ENCODE measurements around the gene ATP11B.
"Not testable (repeated sequence)": the region's sequence is repeated elsewhere in the genome, so short reads cannot be mapped to it uniquely, and the experiment has no call there.

Gene ATP11B

GRCh38 chr3:182818296-182818978 is 25.1 kb downstream of the ATP11B start:
- no peak for DNase-seq (ENCODE audit: low spot score)
- H3K27ac ChIP-seq: no peak overlapping the region
- TF ChIP-seq CTCF (conservative IDR thresholded peaks at IDR 0.05; ENCODE audit: low read depth): no peak
- CTCF ChIA-PET: interaction anchor here (1.0 kb wide), 1 partner anchor 11 kb away, joined by 3 read pairs; no protein-coding TSS in a partner anchor
- POLR2A ChIA-PET (ENCODE audit: low non-redundant PET): no interaction called here

- CTCF ChIA-PET: interaction anchor here (0.6 kb wide), 1 partner anchor 82 kb away, joined by 5 read pairs; no protein-coding TSS in a partner anchor
- POLR2A ChIA-PET (ENCODE audit: low non-redundant PET): no interaction called here
- no peak overlapping the region for H3K27ac ChIP-seq
- DNase-seq (ENCODE audit: low spot score): no peak
- TF ChIP-seq CTCF (conservative IDR thresholded peaks at IDR 0.05; ENCODE audit: low read depth): no peak
Measured at GRCh38 chr3:182821221-182821981, 28.1 kb downstream of the ATP11B start.

GRCh38 chr3:182822260-182822659 is 29.0 kb downstream of the ATP11B start:
- POLR2A ChIA-PET (ENCODE audit: low non-redundant PET); H3K27ac ChIP-seq; DNase-seq (ENCODE audit: low spot score): not testable (repeated sequence)
- CTCF ChIA-PET: interaction anchor here (0.6 kb wide), 1 partner anchor 1747 kb away, joined by 4 read pairs; no protein-coding TSS in a partner anchor

- no peak for TF ChIP-seq CTCF (conservative IDR thresholded peaks at IDR 0.05; ENCODE audit: low read depth)
- CTCF ChIA-PET: interaction anchor here (0.7 kb wide), 1 partner anchor 100 kb away, joined by 5 read pairs; no protein-coding TSS in a partner anchor
- no peak overlapping the region for H3K27ac ChIP-seq
- POLR2A ChIA-PET (ENCODE audit: low non-redundant PET): no interaction called here
- no peak for DNase-seq (ENCODE audit: low spot score)
Measured at GRCh38 chr3:182824957-182825356, 31.7 kb downstream of the ATP11B start.

- POLR2A ChIA-PET (ENCODE audit: low non-redundant PET): no interaction called here
- peak; percentile 55 for DNase-seq (ENCODE audit: low spot score)
- TF ChIP-seq CTCF (conservative IDR thresholded peaks at IDR 0.05; ENCODE audit: low read depth): no peak
- CTCF ChIA-PET: interaction anchor here (0.6 kb wide), 1 partner anchor 1103 kb away, joined by 3 read pairs; no protein-coding TSS in a partner anchor
- H3K27ac ChIP-seq: no peak overlapping the region
Measured at GRCh38 chr3:182829761-182830405, 36.6 kb downstream of the ATP11B start.

GRCh38 chr3:182837855-182838454 is 44.7 kb downstream of the ATP11B start:
- peak; percentile 16 for DNase-seq (ENCODE audit: low spot score)
- ChIA-PET POLR2A (ENCODE audit: low non-redundant PET) (no interaction called here), CTCF (interaction anchor here (0.6 to 1.5 kb wide), 5 partner anchors 13 to 1563 kb away, joined by 3 to 6 read pairs (median 4); no protein-coding TSS in a partner anchor)
- TF ChIP-seq CTCF (conservative IDR thresholded peaks at IDR 0.05; ENCODE audit: low read depth): no peak
- H3K27ac ChIP-seq: no peak overlapping the region
